ENCODE measurements around the gene RUFY1.
"Not testable (repeated sequence)": the region's sequence is repeated elsewhere in the genome, so short reads cannot be mapped to it uniquely, and the experiment has no call there.

The RUFY1 gene

DNA sequence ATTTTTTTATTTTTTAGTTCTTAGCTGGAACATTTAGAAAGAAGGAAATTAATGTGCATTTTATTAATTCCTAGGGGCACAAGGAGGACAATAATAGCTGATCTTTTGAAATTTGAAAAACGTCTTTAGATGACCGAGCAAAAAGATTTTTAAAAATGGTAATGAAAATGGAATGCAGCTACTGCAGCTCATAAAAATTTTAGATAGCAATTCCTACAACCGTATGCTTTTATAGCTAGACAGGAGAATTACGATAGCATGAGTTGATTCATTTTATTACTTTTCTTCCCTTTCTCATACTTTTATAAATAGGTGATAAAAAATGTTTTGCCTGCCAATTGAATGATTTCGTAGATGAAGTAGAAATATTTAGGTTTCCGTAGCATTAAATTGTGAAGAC lies 13.7 kb upstream of the RUFY1 start:
- no peak for DNase-seq

- DNase-seq, result no peak
These were observed 8.2 kb upstream of the RUFY1 start for GRCh38 chr5:179542170-179542569.

- not testable (repeated sequence) for DNase-seq
These were observed 7.1 kb upstream of the RUFY1 start for GRCh38 chr5:179543275-179543674.

GRCh38 chr5:179553006-179553405 lies 2.7 kb downstream of the RUFY1 start:
- DNase-seq, result no peak

GRCh38 chr5:179553875-179554274 lies 3.5 kb downstream of the RUFY1 start:
- DNase-seq, result no peak

DNA sequence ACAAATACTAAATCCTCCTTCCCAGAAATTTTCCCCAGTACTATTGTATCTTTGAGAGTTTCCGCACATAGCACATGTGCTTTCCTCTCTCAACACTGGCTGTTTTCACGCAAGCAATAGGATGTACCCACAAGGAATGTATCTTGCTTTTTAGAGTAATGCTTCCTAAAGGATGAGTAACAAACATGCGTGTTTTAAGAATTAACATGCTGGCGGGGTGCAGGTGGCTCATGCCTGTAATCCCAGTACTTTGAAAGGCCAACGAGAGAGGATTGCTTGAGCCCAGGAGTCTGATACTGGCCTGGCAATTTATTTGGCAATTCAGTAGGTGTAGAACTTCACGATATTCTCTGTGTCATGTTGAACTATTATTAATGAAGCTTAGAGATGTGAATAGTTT lies 4.6 kb downstream of the RUFY1 start:
- no peak for DNase-seq

GRCh38 chr5:179558261-179558799 lies 8.0 kb downstream of the RUFY1 start:
- not testable (repeated sequence) for DNase-seq

- no peak for DNase-seq
These were observed 8.6 kb downstream of the RUFY1 start for GRCh38 chr5:179558932-179559283.

DNA sequence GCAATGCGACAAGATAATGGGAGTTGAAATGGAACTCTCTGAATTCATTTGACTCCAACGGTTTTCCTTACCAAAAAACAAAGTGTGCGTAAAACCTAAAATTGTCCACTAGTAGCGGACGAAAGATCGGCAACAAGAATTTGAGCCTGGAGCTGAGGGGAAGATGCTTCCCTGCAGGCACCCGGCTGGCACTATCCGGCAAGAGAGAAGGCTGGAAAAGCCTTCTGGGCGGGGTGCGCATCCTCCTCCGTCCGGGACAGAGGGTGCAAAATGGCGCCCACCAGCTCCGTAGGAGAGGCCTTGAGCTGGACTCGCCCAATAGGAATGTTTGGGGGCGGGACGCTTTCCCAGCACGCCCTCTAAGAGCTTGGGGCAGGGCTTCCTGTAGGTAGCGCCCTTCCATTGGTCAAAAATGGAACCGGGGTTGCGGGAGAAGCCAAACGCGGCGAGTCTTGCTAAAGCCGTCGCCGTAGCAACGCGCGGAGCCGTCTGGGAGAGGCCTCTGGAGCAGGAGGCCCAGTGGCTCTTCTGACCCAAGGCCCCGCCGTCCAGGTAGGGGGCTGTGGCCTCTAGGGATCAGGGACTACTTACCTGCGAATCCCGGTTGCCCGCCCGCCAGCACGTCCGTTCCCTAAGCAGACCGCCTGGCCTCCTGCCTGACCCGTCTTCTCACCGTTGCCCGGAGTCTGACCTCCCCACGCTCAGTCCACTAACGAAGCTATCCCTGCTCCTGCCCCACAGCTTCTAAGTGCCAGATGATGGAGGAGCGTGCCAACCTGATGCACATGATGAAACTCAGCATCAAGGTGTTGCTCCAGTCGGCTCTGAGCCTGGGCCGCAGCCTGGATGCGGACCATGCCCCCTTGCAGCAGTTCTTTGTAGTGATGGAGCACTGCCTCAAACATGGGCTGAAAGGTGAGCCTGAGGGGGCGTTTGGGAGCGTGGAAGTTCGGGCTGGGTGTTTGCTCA lies 9.2 kb downstream of the RUFY1 start:
- no peak for DNase-seq

- DNase-seq, result no peak
These were observed 14.2 kb downstream of the RUFY1 start for GRCh38 chr5:179564526-179564925.

GRCh38 chr5:179568721-179569120 lies 18.4 kb downstream of the RUFY1 start:
- DNase-seq, result peak; percentile 79

- DNase-seq, result no peak
These were observed 22.0 kb downstream of the RUFY1 start for GRCh38 chr5:179572386-179572785.

DNA sequence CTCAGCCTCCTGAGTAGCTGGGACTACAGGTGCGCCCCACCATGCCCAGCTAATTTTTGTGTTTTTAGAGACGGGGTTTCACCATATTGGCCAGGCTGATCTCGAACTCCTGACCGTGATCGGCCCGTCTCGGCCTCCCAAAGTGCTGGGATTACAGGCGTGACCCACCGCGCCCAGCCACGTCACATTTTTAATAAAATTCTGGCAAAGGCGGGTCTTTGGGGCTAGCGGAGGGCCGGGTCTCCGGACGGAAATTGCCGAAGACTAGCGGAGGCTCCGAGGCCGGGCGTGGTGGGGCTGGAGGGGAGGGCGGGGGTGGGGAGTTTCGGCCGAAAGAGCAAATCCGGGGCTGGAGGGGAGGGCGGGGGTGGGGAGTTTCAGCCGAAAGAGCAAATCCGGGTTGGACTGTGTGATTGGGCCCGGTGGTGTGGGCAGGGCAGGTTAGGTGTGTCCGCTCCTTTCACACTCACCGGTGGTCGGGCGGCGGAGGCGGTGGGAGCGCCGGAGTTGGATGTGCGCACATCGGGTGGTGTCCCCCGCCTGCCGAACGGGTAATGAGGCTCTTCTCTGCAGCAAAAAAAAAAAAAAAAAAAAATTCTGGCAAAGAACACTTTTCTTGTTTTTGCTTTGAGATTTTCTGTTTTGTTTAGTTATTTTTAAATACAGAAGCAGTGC lies 27.1 kb downstream of the RUFY1 start:
- no peak for DNase-seq

GRCh38 chr5:179585941-179586401 lies 35.6 kb downstream of the RUFY1 start:
- DNase-seq, result no peak

- no peak for DNase-seq
These were observed 37.8 kb downstream of the RUFY1 start for GRCh38 chr5:179588166-179588565.

GRCh38 chr5:179595916-179596315 lies 45.6 kb downstream of the RUFY1 start:
- no peak for DNase-seq

- no peak for DNase-seq
These were observed 46.1 kb downstream of the RUFY1 start for GRCh38 chr5:179596421-179596820.

GRCh38 chr5:179599100-179599499 lies 48.7 kb downstream of the RUFY1 start:
- DNase-seq, result no peak

DNA sequence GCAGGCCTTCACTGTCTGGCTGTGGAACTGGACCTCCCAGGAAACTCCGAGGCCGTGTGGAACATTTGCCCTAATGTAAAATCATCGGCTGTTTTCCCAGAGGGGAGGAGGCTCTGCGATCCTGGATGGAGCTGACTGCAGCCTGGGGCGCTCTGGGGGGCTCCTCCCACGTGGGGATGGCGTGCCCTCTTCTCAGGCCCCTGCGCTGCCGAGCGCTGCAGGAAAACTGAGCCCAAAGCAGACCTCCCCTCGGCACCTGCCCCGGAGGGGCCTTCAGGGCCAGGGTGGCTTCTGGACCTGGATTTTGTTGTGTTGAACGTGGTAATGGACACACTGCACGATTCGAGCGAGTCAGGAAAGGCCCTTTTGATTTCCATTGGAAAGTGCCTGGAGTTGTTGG lies 49.2 kb downstream of the RUFY1 start:
- no peak for DNase-seq

DNA sequence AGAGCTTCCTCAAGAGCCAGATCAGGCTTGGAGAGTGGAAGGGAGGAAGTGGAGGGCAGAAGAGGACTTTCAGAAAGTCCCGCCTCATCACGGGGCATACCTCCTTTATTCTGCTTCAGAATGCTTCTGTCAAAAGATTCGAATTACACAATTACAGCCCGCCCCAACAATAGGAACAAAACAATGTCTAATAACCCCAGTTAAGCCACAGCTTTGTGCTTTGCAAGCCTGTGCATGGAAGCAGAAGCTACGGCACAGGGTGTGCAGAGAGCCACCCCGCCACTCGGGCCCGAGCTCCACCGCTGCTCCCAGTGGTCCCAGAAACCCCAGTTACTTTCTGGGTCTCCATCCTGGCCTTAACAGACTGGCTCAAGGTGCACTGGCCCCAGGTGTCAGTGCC lies 49.6 kb downstream of the RUFY1 start:
- no peak for DNase-seq

DNA sequence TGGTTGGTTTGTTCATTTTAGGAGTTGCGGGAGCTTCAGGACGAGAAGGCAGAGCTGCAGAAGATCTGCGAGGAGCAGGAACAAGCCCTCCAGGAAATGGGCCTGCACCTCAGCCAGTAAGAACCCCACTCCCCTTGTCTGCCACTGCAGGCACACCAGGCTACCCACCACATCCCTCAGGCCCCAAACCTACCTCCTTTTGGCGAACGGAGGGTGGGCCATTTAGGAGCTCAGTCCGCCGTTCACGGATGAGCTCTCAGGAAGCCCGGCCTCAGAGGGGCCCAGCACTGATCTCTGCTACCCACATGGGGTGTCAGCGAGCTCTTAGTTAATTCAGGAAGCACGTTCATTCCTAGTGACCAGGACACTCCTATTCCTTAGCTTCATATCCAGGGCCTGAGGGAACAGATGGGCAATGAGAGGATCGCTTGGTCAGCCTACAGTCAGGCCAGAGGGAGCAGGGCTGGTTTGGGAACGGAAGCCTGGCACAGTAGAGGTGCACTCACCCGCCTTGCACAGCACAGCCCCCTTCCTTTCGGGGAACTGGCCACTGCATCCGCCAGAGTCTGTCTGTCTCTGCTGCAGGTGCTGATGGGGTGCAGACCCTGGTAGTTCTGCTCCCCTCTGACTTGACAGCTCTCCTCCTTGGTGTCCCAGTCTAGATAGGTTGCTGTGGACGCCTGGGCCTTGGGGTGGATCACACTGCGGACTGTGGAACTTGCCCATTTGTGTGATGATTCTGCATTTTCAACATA lies 51.7 kb downstream of the RUFY1 start:
- DNase-seq, result no peak

DNA sequence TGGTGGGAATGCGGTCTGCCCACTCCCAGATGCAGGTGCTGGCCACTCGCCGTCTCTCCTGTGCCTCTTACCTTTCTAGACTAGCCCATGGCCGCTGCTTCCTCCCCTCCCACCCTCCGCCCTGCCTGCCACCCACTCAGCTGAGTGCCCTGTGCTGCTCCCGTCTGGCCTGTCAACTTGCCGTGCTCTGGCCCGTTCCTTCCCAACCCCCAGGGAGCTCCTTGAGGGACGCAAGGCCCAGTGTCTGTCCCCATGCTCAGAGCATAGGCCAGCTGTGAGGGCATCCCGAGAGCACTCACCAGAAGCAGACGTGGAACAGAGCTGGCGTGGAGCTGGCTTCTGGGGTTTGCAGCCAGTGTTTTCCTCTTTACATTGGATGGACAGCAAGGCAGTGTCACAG lies 53.0 kb downstream of the RUFY1 start:
- no peak for DNase-seq

Measured in GDM1 (cell line).